Stimulated activated CD4-positive, alpha-beta T cell treated with anti-CD3 and anti-CD28 coated beads, TNF-alpha, amount 100 ng/mL, for 48 hours (primary cell): ENCODE data around the gene PPP1R12A.
"Not testable (repeated sequence)": the region's sequence is repeated elsewhere in the genome, so short reads cannot be mapped to it uniquely, and the experiment has no call there.

ENCODE experiments used
- DNase-seq, 3 donors: peaks; one replicate each; pipeline ENCODE4 v3.0.0-alpha.2; 2020; ENCODE audit warnings: low read depth in 3 of 3

PPP1R12A gene

GRCh38 chr12:79891506-79892162 is 43.3 kb downstream of the PPP1R12A start:
- no peak for DNase-seq

- no peak for DNase-seq
Measured at GRCh38 chr12:79887890-79888289, 47.0 kb downstream of the PPP1R12A start.

- no peak for DNase-seq
Measured at GRCh38 chr12:79886917-79887519, 47.9 kb downstream of the PPP1R12A start.

GRCh38 chr12:79885911-79886490 is 48.9 kb downstream of the PPP1R12A start:
- DNase-seq, result no peak

- no peak for DNase-seq
Measured at GRCh38 chr12:79884401-79885006, 50.4 kb downstream of the PPP1R12A start.

- DNase-seq, result no peak
Measured at GRCh38 chr12:79883216-79883615, 51.7 kb downstream of the PPP1R12A start.

GRCh38 chr12:79881351-79881750 is 53.5 kb downstream of the PPP1R12A start:
- no peak for DNase-seq

GRCh38 chr12:79878506-79878905 is 56.4 kb downstream of the PPP1R12A start:
- not testable (repeated sequence) for DNase-seq

GRCh38 chr12:79877246-79877645 is 57.7 kb downstream of the PPP1R12A start:
- DNase-seq, result no peak

- no peak for DNase-seq
Measured at GRCh38 chr12:79874665-79875064, 60.2 kb downstream of the PPP1R12A start.

GRCh38 chr12:79873201-79873600 is 61.7 kb downstream of the PPP1R12A start:
- no peak for DNase-seq

- DNase-seq, result no peak
Measured at GRCh38 chr12:79871621-79872020, 63.3 kb downstream of the PPP1R12A start.

- no peak for DNase-seq
Measured at GRCh38 chr12:79870916-79871315, 64.0 kb downstream of the PPP1R12A start.

GRCh38 chr12:79859646-79860045 is 75.3 kb downstream of the PPP1R12A start:
- DNase-seq, result no peak

GRCh38 chr12:79858518-79858917 is 76.4 kb downstream of the PPP1R12A start:
- no peak for DNase-seq

- no peak for DNase-seq
Measured at GRCh38 chr12:79857675-79858074, 77.2 kb downstream of the PPP1R12A start.

- no peak for DNase-seq
Measured at GRCh38 chr12:79850610-79851299, 84.1 kb downstream of the PPP1R12A start.

GRCh38 chr12:79848339-79848738 is 86.6 kb downstream of the PPP1R12A start:
- DNase-seq, result no peak

- no peak for DNase-seq
Measured at GRCh38 chr12:79847417-79847816, 87.5 kb downstream of the PPP1R12A start.

GRCh38 chr12:79844693-79845092 is 90.2 kb downstream of the PPP1R12A start:
- DNase-seq, result no peak

- DNase-seq, result no peak
Measured at GRCh38 chr12:79843978-79844377, 90.9 kb downstream of the PPP1R12A start.

- DNase-seq, result no peak
Measured at GRCh38 chr12:79842630-79843029, 92.3 kb downstream of the PPP1R12A start.
